H1 (cell line): ENCODE data around the gene PEX26. TPM values are rescaled to one million over a fixed set of nuclear protein-coding genes. Genes with fewer than 3 reads are reported as not detected.

Experiments used
- CTCF ChIA-PET: fragments of 300-600 bp; sonication (Branson Sonifier 250); formaldehyde crosslinking; loops from one replicate; lab custom pipeline; 2021; ENCODE audit not compliant: partially characterized antibody; lab: Charles Lee
- POLR2A ChIA-PET: fragments of 300-600 bp; sonication (Branson Sonifier 250); formaldehyde crosslinking; loops from one replicate; lab custom pipeline; 2021; ENCODE audit warnings: inconsistent platforms; ENCODE audit not compliant: partially characterized antibody; lab: Charles Lee
- DNase-seq, 2 experiments: peaks; one replicate each; pipeline versions ENCODE4 v3.0.0 to v3.0.0-alpha.2; 2010 to 2022; ENCODE audit warnings: low spot score in 2 of 2, low read depth in 1 of 2, mixed read lengths in 1 of 2
- FAIRE-seq: peaks from 2 replicates; lab custom pipeline; 2011; peaks lifted over from hg19 to GRCh38; lab: Jason Lieb, UNC
- H2AFZ ChIP-seq: 2 replicates; pipeline ENCODE4 v1.8.1; 2012; ENCODE audit warnings: low read length, inconsistent platforms
- H2AK5ac ChIP-seq: 2 replicates; pipeline ENCODE4 v1.6.1; 2013; ENCODE audit warnings: low read depth, low read length
- H2BK120ac ChIP-seq: replicated peaks from 2 replicates; pipeline ENCODE3; 2013; ENCODE audit warnings: low read depth, low read length, inconsistent platforms
- H2BK12ac ChIP-seq: 2 replicates; pipeline ENCODE4 v1.6.1; 2013; ENCODE audit warnings: low read depth, low read length
- H2BK15ac ChIP-seq: 2 replicates; pipeline ENCODE4 v1.6.1; 2013; ENCODE audit warnings: low read length
- H2BK20ac ChIP-seq: 2 replicates; pipeline ENCODE4 v1.6.1; 2013; ENCODE audit warnings: low read length
- H2BK5ac ChIP-seq: 2 replicates; pipeline ENCODE4 v1.6.1; 2013; ENCODE audit warnings: low read depth, low read length
- H3K14ac ChIP-seq: 2 replicates; pipeline ENCODE4 v1.6.1; 2013; ENCODE audit warnings: inconsistent platforms; ENCODE audit not compliant: insufficient read length
- H3K18ac ChIP-seq: 2 replicates; pipeline ENCODE4 v1.6.1; 2013; ENCODE audit warnings: low read length; ENCODE audit errors: extremely low read depth
- H3K23ac ChIP-seq: 2 replicates; pipeline ENCODE4 v1.6.1; 2013; ENCODE audit warnings: inconsistent platforms; ENCODE audit not compliant: insufficient read length
- H3K23me2 ChIP-seq: 2 replicates; pipeline ENCODE4 v1.6.1; 2013; ENCODE audit warnings: low read depth, low read length
- H3K27ac ChIP-seq: 2 replicates; pipeline ENCODE4 v1.6.1; 2011; ENCODE audit warnings: low read depth, low read length, inconsistent platforms
- H3K27me3 ChIP-seq, 4 experiments: replicated peaks in 1 of 4; 1 replicate in 1 of 4; 2 replicates in 3 of 4; pipeline versions ENCODE4 v1.6.1 to v1.8.1; 2011 to 2013; ENCODE audit warnings: low read length in 3 of 4, mild to moderate bottlenecking in 3 of 4, inconsistent platforms in 2 of 4, mixed read lengths in 2 of 4, moderate library complexity in 1 of 4; ENCODE audit not compliant: control insufficient read depth in 3 of 4, insufficient read depth in 3 of 4; ENCODE audit errors: extremely low read depth in 1 of 4
- H3K36me3 ChIP-seq, 4 experiments: 2 replicates each; pipeline versions ENCODE4 v1.6.1 to v1.8.1; 2011 to 2013; ENCODE audit warnings: mild to moderate bottlenecking in 4 of 4, low read length in 3 of 4, moderate library complexity in 2 of 4, control low read depth in 1 of 4, inconsistent platforms in 1 of 4; ENCODE audit not compliant: insufficient read depth in 4 of 4, control insufficient read depth in 2 of 4
- H3K4ac ChIP-seq: replicated peaks from 2 replicates; pipeline ENCODE3; 2013; ENCODE audit warnings: low read length, low read depth, mixed read lengths, inconsistent platforms; ENCODE audit not compliant: insufficient read length
- H3K4me1 ChIP-seq, 4 experiments: replicated peaks in 1 of 4; 1 replicate in 1 of 4; 2 replicates in 3 of 4; pipeline versions ENCODE4 v1.6.1 to v1.8.1; 2011 to 2013; ENCODE audit warnings: low read length in 3 of 4, inconsistent platforms in 2 of 4, mixed read lengths in 1 of 4; ENCODE audit not compliant: insufficient read depth in 4 of 4, control insufficient read depth in 3 of 4
- H3K4me2 ChIP-seq, 2 experiments: 2 replicates each; pipeline versions ENCODE4 v1.6.1 to v1.8.1; 2011 to 2013; ENCODE audit warnings: low read depth in 2 of 2, low read length in 2 of 2, control low read depth in 1 of 2, inconsistent platforms in 1 of 2, mild to moderate bottlenecking in 1 of 2; ENCODE audit not compliant: insufficient read depth in 1 of 2
- H3K4me3 ChIP-seq, 4 experiments: fragments of 200-600, 300-600 bp in 1 of 4; sonication (generic), shearing (Covaris generic), sonication (Bioruptor Twin) in 1 of 4; 2 replicates each; pipeline versions ENCODE4 v1.5.1 to v1.8.1; 2011 to 2016; ENCODE audit warnings: low read length in 4 of 4, low read depth in 3 of 4, control low read depth in 2 of 4, inconsistent platforms in 2 of 4, mild to moderate bottlenecking in 2 of 4, mixed read lengths in 1 of 4, moderate library complexity in 1 of 4; ENCODE audit not compliant: insufficient read depth in 2 of 4; ENCODE audit errors: extremely low read depth in 1 of 4
- H3K56ac ChIP-seq: replicated peaks from 2 replicates; pipeline ENCODE3; 2013; ENCODE audit warnings: low read depth, mild to moderate bottlenecking, mixed read lengths, low read length, inconsistent platforms; ENCODE audit not compliant: insufficient read length
- H3K79me1 ChIP-seq: 2 replicates; pipeline ENCODE4 v1.6.1; 2013; ENCODE audit warnings: low read depth, low read length, control low read depth
- H3K79me2 ChIP-seq, 2 experiments: 2 replicates each; pipeline versions ENCODE4 v1.6.1 to v1.8.1; 2012 to 2013; ENCODE audit warnings: low read length in 2 of 2, mild to moderate bottlenecking in 2 of 2, inconsistent platforms in 1 of 2; ENCODE audit not compliant: insufficient read depth in 2 of 2, control insufficient read depth in 1 of 2
- H3K9ac ChIP-seq, 4 experiments: replicated peaks in 1 of 4; 1 replicate in 1 of 4; 2 replicates in 3 of 4; pipeline versions ENCODE4 v1.6.1 to v1.8.1; 2011 to 2013; ENCODE audit warnings: low read depth in 3 of 4, low read length in 3 of 4, control low read depth in 2 of 4, mild to moderate bottlenecking in 2 of 4, moderate library complexity in 2 of 4, inconsistent platforms in 1 of 4; ENCODE audit errors: extremely low read depth in 1 of 4
- H3K9me3 ChIP-seq, 2 experiments: 2 replicates each; pipeline versions ENCODE4 v1.6.1 to v1.8.1; 2012 to 2013; ENCODE audit warnings: mild to moderate bottlenecking in 2 of 2, moderate library complexity in 2 of 2, control low read depth in 1 of 2, inconsistent platforms in 1 of 2, low read depth in 1 of 2, low read length in 1 of 2, mixed read lengths in 1 of 2; ENCODE audit not compliant: insufficient read depth in 2 of 2
- H4K20me1 ChIP-seq, 2 experiments: replicated peaks in 1 of 2; 2 replicates each; pipeline versions ENCODE3 to v1.8.1; 2011 to 2013; ENCODE audit warnings: inconsistent platforms in 2 of 2, low read length in 2 of 2, mild to moderate bottlenecking in 1 of 2; ENCODE audit not compliant: insufficient read depth in 2 of 2, control insufficient read depth in 1 of 2
- H4K5ac ChIP-seq: 2 replicates; pipeline ENCODE4 v1.6.1; 2013; ENCODE audit warnings: low read length, low read depth, mixed read lengths, inconsistent platforms; ENCODE audit not compliant: insufficient read length
- H4K8ac ChIP-seq: 2 replicates; pipeline ENCODE4 v1.8.0; 2013; ENCODE audit warnings: mild to moderate bottlenecking, moderate library complexity, low read length, inconsistent platforms; ENCODE audit not compliant: insufficient read depth; ENCODE audit errors: extremely low read depth
- H4K91ac ChIP-seq: replicated peaks from 2 replicates; pipeline ENCODE3; 2013; ENCODE audit warnings: low read length, mixed read lengths, inconsistent platforms; ENCODE audit not compliant: insufficient read length
- CBX8 ChIP-seq: fragments of 300-800, 300-1000 bp; sonication (generic); IDR thresholded peaks from 2 replicates; pipeline ENCODE4 v1.7.1; 2016; ENCODE audit warnings: low read depth, low read length, borderline replicate concordance
- EZH2 ChIP-seq: fragments of 200-600 bp; sonication (generic); IDR thresholded peaks from 2 replicates; pipeline ENCODE4 v1.7.1; 2012; ENCODE audit warnings: low read depth, mild to moderate bottlenecking, moderate library complexity, low read length, inconsistent platforms; ENCODE audit not compliant: severe bottlenecking
- HDAC6 ChIP-seq: IDR thresholded peaks from one replicate; pipeline ENCODE4 v1.7.1; 2012; ENCODE audit warnings: low read depth, mild to moderate bottlenecking, inconsistent platforms, low read length, moderate library complexity
- RXRA ChIP-seq: IDR thresholded peaks from 2 replicates; pipeline ENCODE4 v1.6.1; 2011; ENCODE audit warnings: low read depth, mild to moderate bottlenecking, low read length, moderate library complexity; ENCODE audit not compliant: insufficient read depth
- SIN3A ChIP-seq, 2 experiments: IDR thresholded peaks in 1 of 2; conservative IDR thresholded peaks in 1 of 2; 2 replicates each; pipeline ENCODE4 v1.6.1; 2011 to 2012; ENCODE audit warnings: low read length in 2 of 2, improper control_type of control experiment in 1 of 2, low read depth in 1 of 2, mild to moderate bottlenecking in 1 of 2
- SP1 ChIP-seq: IDR thresholded peaks from 2 replicates; pipeline ENCODE4 v1.6.1; 2011; ENCODE audit warnings: low read depth, low read length
- WGBS, 2 experiments: shearing (Covaris generic) in 1 of 2; methylation state at CpG; one replicate each; pipeline versions ENCODE4 v1.1.6 to v1.1.7; 2013 to 2015; ENCODE audit warnings: low lambda C conversion rate in 2 of 2, mixed read lengths in 2 of 2, inconsistent platforms in 1 of 2, low coverage in 1 of 2, missing lambda C conversion rate in 1 of 2; ENCODE audit not compliant: insufficient replicate concordance in 2 of 2, insufficient coverage in 1 of 2, insufficient read length in 1 of 2; ENCODE audit errors: extremely low coverage in 1 of 2, missing lambda C conversion rate in 1 of 2; 5-methylcytosine and 5-hydroxymethylcytosine counted together
- polyA plus RNA-seq, 7 experiments: library from polyadenylated mRNA; depleted of rRNA in 3 of 7; stranded (reverse) in 5 of 7; unstranded in 2 of 7; fragments of >200 nt in 5 of 7; fragments of 200-250 nt in 2 of 7; gene quantifications; 1 replicate in 5 of 7; 2 replicates in 1 of 7; 4 replicates in 1 of 7; pipeline versions ENCODE4 v1.2.1 to v1.2.3, GENCODE V29; 2011 to 2013; ENCODE audit warnings: missing spikeins in 2 of 7, mixed read lengths in 2 of 7
- total RNA-seq: library from RNA; stranded (reverse); fragmentation: NEBNext Ultra II Directional; extraction: Animal tissue kit (Norgen Biotek cat#: 25700); gene quantifications from 2 replicates; pipeline ENCODE4 v1.2.1, GENCODE V29; 2021
- TF ChIP-seq, protein P1 (sequence below): IDR thresholded peaks from 2 replicates; pipeline ENCODE4 v1.6.1; 2012; ENCODE audit warnings: low read length, inconsistent platforms
- TF ChIP-seq, protein P2 (sequence below): IDR thresholded peaks from 2 replicates; pipeline ENCODE4 v1.6.1; 2012; ENCODE audit warnings: inconsistent platforms

Gene PEX26
- total and polyA plus RNA-seq, 2 of the 8 experiments (the other 6 are each of a cell fraction or from before 2014, with no cell fraction given): 33.1 to 49.0 TPM

DNA sequence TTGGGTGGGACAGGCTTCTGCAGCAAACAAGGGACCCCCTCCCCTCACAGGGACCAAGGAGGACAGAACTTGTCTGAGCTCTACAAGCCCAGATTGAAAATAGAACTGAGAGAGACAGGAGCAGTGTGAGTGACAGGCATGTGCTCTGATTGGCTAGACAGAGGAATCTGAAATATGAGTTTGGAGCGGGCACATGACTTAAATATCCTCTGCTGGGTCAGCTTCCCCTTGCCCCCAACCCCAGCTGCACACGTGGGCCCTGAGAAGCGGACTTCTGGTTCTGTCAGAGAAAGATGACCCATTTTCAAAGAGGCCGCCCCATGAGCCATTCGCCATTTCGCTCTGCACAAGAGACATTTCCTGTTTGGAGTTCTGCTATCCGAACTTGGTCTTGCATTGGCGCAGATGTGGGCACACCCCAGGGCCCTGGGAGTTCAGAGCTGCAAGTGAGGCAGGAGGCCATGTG, 38.1 kb downstream of the PEX26 start:
- no peaks in the 10 kb centered on the region for H3K9me3 ChIP-seq
- H3K79me1 ChIP-seq: no peaks in the 10 kb centered on the region
- DNase-seq (no peak), FAIRE-seq (no peak)
- H3K79me2 ChIP-seq: no peaks in the 10 kb centered on the region
- POLR2A ChIA-PET: interaction anchor here (0.8 kb wide), 1 partner anchor 30 kb away, joined by 3 read pairs; no protein-coding TSS in a partner anchor
- H4K8ac ChIP-seq: no peak overlapping the region
- H3K4ac ChIP-seq: no peak overlapping the region
- no peak overlapping the region for H3K56ac ChIP-seq
- no peak overlapping the region for H2AK5ac ChIP-seq
- no peak overlapping the region for H2BK5ac ChIP-seq
- 92% methylated on average over 8 of the region's 8 CpGs; no CpG with 5 or more reads in 1 of the 2 experiments for WGBS, 2 experiments
- no peaks in the 10 kb centered on the region for H3K36me3 ChIP-seq
- H2BK12ac ChIP-seq: no peak overlapping the region
- H3K23me2 ChIP-seq: peaks cover under 1% of the 10 kb centered on the region; the same call in 1 of the 2 replicates
- H3K14ac ChIP-seq: no peak overlapping the region
- H3K4me3 ChIP-seq: no peak overlapping the region
- H3K27ac ChIP-seq: no peak overlapping the region
- no peak overlapping the region for H3K18ac ChIP-seq
- no peak overlapping the region for H3K23ac ChIP-seq
- no peak overlapping the region for H3K4me2 ChIP-seq
- H3K9ac ChIP-seq: no peak overlapping the region
- peaks cover 0 to 2% of the 10 kb centered on the region in 2 experiments for H4K20me1 ChIP-seq
- no peak overlapping the region for H2BK20ac ChIP-seq
- H3K27me3 ChIP-seq: peaks cover 3 to 15% (median 8%) of the 10 kb centered on the region in 4 experiments; a peak in 6 of 7 replicates
- no peak overlapping the region for H2BK15ac ChIP-seq
- H2BK120ac ChIP-seq: no peak overlapping the region
- no peak overlapping the region for H2AFZ ChIP-seq
- H3K4me1 ChIP-seq: peaks cover 0 to 5% (median under 1%) of the 10 kb centered on the region in 4 experiments; a peak in 5 of 7 replicates
- no peak overlapping the region for H4K91ac ChIP-seq
- TF ChIP-seq, protein P1, sequence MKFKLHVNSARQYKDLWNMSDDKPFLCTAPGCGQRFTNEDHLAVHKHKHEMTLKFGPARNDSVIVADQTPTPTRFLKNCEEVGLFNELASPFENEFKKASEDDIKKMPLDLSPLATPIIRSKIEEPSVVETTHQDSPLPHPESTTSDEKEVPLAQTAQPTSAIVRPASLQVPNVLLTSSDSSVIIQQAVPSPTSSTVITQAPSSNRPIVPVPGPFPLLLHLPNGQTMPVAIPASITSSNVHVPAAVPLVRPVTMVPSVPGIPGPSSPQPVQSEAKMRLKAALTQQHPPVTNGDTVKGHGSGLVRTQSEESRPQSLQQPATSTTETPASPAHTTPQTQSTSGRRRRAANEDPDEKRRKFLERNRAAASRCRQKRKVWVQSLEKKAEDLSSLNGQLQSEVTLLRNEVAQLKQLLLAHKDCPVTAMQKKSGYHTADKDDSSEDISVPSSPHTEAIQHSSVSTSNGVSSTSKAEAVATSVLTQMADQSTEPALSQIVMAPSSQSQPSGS: no peak
- TF ChIP-seq RXRA (no peak), CBX8 (no peak), SP1 (no peak), HDAC6 (no peak), EZH2 (no peak), SIN3A (conservative IDR thresholded peaks at IDR 0.05 in 1 of 2, IDR thresholded peaks at IDR 0.05 in 1 of 2; ENCODE audit: low read depth in 1 of 2, low read length in 2 of 2) (no peak)
- TF ChIP-seq, protein P2, sequence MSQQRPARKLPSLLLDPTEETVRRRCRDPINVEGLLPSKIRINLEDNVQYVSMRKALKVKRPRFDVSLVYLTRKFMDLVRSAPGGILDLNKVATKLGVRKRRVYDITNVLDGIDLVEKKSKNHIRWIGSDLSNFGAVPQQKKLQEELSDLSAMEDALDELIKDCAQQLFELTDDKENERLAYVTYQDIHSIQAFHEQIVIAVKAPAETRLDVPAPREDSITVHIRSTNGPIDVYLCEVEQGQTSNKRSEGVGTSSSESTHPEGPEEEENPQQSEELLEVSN: no peak
- no peak overlapping the region for H4K5ac ChIP-seq
- CTCF ChIA-PET: interaction anchor here (0.7 to 3.0 kb wide), 4 partner anchors 8 to 41 kb away, joined by 3 to 15 read pairs (median 4); no protein-coding TSS in a partner anchor
